Lung (tissue), 13 donors: ENCODE results near the gene PSME2. TPM values are rescaled to one million over a fixed set of nuclear protein-coding genes. Genes with fewer than 3 reads are reported as not detected.

Source experiments
- ATAC-seq: fragments of 200-7000 bp; cut with Tn5 transposase; one replicate; pipeline ENCODE4 v1.9.1; 2020; ENCODE audit warnings: moderate number of reproducible peaks; ENCODE audit not compliant: insufficient read depth, low FRiP score
- DNase-seq, 3 donors: peaks; one replicate each; pipeline ENCODE4 v3.0.0-alpha.2; 2013 to 2017
- H3K27ac ChIP-seq, 2 donors: one replicate each; pipeline ENCODE4 v1.5.1; 2013; ENCODE audit warnings: mild to moderate bottlenecking in 2 of 2, moderate library complexity in 2 of 2, control low read depth in 1 of 2, inconsistent platforms in 1 of 2, low read depth in 1 of 2, low read length in 1 of 2
- H3K27me3 ChIP-seq, 3 donors: one replicate each; pipeline ENCODE4 v1.5.1; 2013; ENCODE audit warnings: low read length in 2 of 3; ENCODE audit not compliant: control insufficient read depth in 3 of 3, insufficient read depth in 3 of 3
- H3K36me3 ChIP-seq, 4 donors: one replicate each; pipeline ENCODE4 v1.5.1; 2013; ENCODE audit warnings: low read length in 4 of 4, mild to moderate bottlenecking in 1 of 4, moderate library complexity in 1 of 4; ENCODE audit not compliant: control insufficient read depth in 4 of 4, insufficient read depth in 4 of 4
- H3K4me1 ChIP-seq, 5 donors: one replicate each; pipeline ENCODE4 v1.5.1; 2013; ENCODE audit warnings: low read length in 5 of 5, mild to moderate bottlenecking in 2 of 5, moderate library complexity in 1 of 5; ENCODE audit not compliant: control insufficient read depth in 5 of 5, insufficient read depth in 5 of 5
- H3K4me3 ChIP-seq: one replicate; pipeline ENCODE4 v1.5.1; 2013; ENCODE audit warnings: mild to moderate bottlenecking, control low read depth, moderate library complexity
- H3K9ac ChIP-seq, 2 donors: one replicate each; pipeline ENCODE4 v1.5.1; 2013; ENCODE audit warnings: low read length in 2 of 2, control low read depth in 1 of 2; ENCODE audit not compliant: insufficient read depth in 1 of 2
- H3K9me3 ChIP-seq, 4 donors: one replicate each; pipeline ENCODE4 v1.5.1; 2013; ENCODE audit warnings: low read length in 3 of 4, mild to moderate bottlenecking in 1 of 4, moderate library complexity in 1 of 4; ENCODE audit not compliant: control insufficient read depth in 4 of 4, insufficient read depth in 3 of 4
- CTCF ChIP-seq: IDR thresholded peaks from 2 replicates; pipeline ENCODE4 v1.5.1; 2012; ENCODE audit warnings: mild to moderate bottlenecking; ENCODE audit errors: control extremely low read depth, extremely low read depth
- WGBS, 2 donors: extraction: QIAGEN DNeasy Blood & Tissue Kit; methylation state at CpG; one replicate each; pipeline ENCODE4 v1.1.7; 2013; 5-methylcytosine and 5-hydroxymethylcytosine counted together
- polyA plus RNA-seq, 2 donors: library from polyadenylated mRNA; stranded (reverse); fragments of 200-250 nt; gene quantifications; one replicate each; pipeline ENCODE4 v1.2.1, GENCODE V29; 2013
- small RNA-seq: library from RNA; depleted of rRNA; stranded (forward); fragments of <200 nt; gene quantifications from one replicate; pipeline ENCODE3, GENCODE V24; 2014; ENCODE audit warnings: low replicate concordance
- total RNA-seq, 2 donors: library from RNA; depleted of rRNA in 1 of 2; stranded (reverse); fragments of >200 nt in 1 of 2; gene quantifications; one replicate each; pipeline ENCODE4 v1.2.1, GENCODE V29; 2014 to 2021
- donor health status: control.
- donor health status: control.
- donor health status: Bipolar disorder and iron deficiency.
- donor health status: healthy.
- donor health status: DM: yes; HTN: yes; CAD: no.

PSME2 gene
- total and polyA plus RNA-seq, 4 donors = 89.1 to 328 (median 230) TPM

GRCh38 chr14:24094841-24095270 lies 51.6 kb downstream of the PSME2 start:
- Histone ChIP-seq H3K27ac (peak overlapping the region; percentile 88 to 98), H3K4me1 (peaks cover 0 to 17% (median 6%) of the 10 kb centered on the region in 5 donors), H3K27me3 (no peaks in the 10 kb centered on the region), H3K9ac (peak overlapping the region; percentile 66 to 78), H3K4me3 (peak overlapping the region; percentile 71), H3K9me3 (no peaks in the 10 kb centered on the region), H3K36me3 (peaks cover 0 to 15% (median under 1%) of the 10 kb centered on the region in 4 donors)
- ATAC-seq (no peak), DNase-seq (peak in 2 of 3 donors; percentile 47 to 64)
- TF ChIP-seq CTCF = no peak
- WGBS, 2 donors = 2 to 4% methylated on average over 14 of the region's 14 CpGs

GRCh38 chr14:24093901-24094840 lies 52.2 kb downstream of the PSME2 start, which contains the start of gene PCK2:
PCK2 (plus strand) TSS chr14:24094311; CDS start chr14:24094406, 95 bp downstream.
- Histone ChIP-seq H3K4me1 (peaks cover 0 to 17% (median 6%) of the 10 kb centered on the region in 5 donors), H3K27me3 (no peaks in the 10 kb centered on the region), H3K4me3 (peak within 1 kb of the TSS; percentile 71), H3K9ac (peak within 1 kb of the TSS; percentile 66 to 78), H3K36me3 (peaks cover 0 to 12% (median 0%) of the 10 kb centered on the region in 4 donors), H3K9me3 (no peaks in the 10 kb centered on the region), H3K27ac (peak within 1 kb of the TSS; percentile 88 to 98)
- ATAC-seq (peak; percentile 94), DNase-seq (peak; percentile 88 to 94 (median 94))
- WGBS, 2 donors = 1% methylated on average over 54 to 68 of the region's 68 CpGs
- TF ChIP-seq CTCF = no peak

Small RNAs within 50 kb of the gene (small RNA-seq; reads per million reads assigned to genes)
- not detected for gene AL136295.4
- gene IPO4 = 0.06 reads per million
- not detected for gene IRF9
- gene RNA5SP383 = not detected

Other genes with a start within 250 kb of the PSME2 start
Only the 30 nearest of the 31 such genes appear.
- gene DHRS4, start 192.8 kb downstream of the PSME2 start, total RNA-seq = 10 to 100 TPM; 36.0 to 37.3 TPM
- 10 to 100 TPM; 45.0 to 45.9 TPM for gene DHRS4, start 192.8 kb downstream of the PSME2 start, polyA plus RNA-seq
- gene DHRS4L2, start 157.7 kb downstream of the PSME2 start, total RNA-seq = 10 to 100 TPM; 17.0 to 29.2 TPM
- 10 to 100 TPM; 30.4 to 44.7 TPM for gene DHRS4L2, start 157.7 kb downstream of the PSME2 start, polyA plus RNA-seq
- gene CARMIL3, start 94.6 kb downstream of the PSME2 start, total RNA-seq = 1 to 10 TPM in 1 of 2 donors, under 1 TPM in 1; 0.37 to 2.4 TPM
- gene CARMIL3, start 94.6 kb downstream of the PSME2 start, polyA plus RNA-seq = under 1 TPM; 0.71 to 0.85 TPM
- gene CPNE6, start 75.0 kb downstream of the PSME2 start, total RNA-seq = not detected
- gene CPNE6, start 75.0 kb downstream of the PSME2 start, polyA plus RNA-seq = not detected
- 10 to 100 TPM in 1 of 2 donors, 1 to 10 TPM in 1; 8.9 to 91.7 TPM for gene PCK2, start 52.3 kb downstream of the PSME2 start, total RNA-seq
- 10 to 100 TPM; 35.2 to 41.2 TPM for gene PCK2, start 52.3 kb downstream of the PSME2 start, polyA plus RNA-seq
- gene DCAF11, start 31.8 kb downstream of the PSME2 start, total RNA-seq = 100 to 1,000 TPM in 1 of 2 donors, 10 to 100 TPM in 1; 68.9 to 153 TPM
- 10 to 100 TPM; 26.4 to 59.4 TPM for gene DCAF11, start 31.8 kb downstream of the PSME2 start, polyA plus RNA-seq
- gene NRL, start 31.7 kb downstream of the PSME2 start, total RNA-seq = 1 to 10 TPM; 3.6 to 5.4 TPM
- 1 to 10 TPM; 2.7 TPM for gene NRL, start 31.7 kb downstream of the PSME2 start, polyA plus RNA-seq
- gene FITM1, start 16.0 kb downstream of the PSME2 start, total RNA-seq = under 1 TPM; 0.48 to 0.83 TPM
- 1 to 10 TPM in 1 of 2 donors, under 1 TPM in 1; 0.93 to 1.4 TPM for gene FITM1, start 16.0 kb downstream of the PSME2 start, polyA plus RNA-seq
- 100 to 1,000 TPM; 125 to 192 TPM for gene PSME1, start 10.4 kb downstream of the PSME2 start, total RNA-seq
- gene PSME1, start 10.4 kb downstream of the PSME2 start, polyA plus RNA-seq = 100 to 1,000 TPM; 286 to 311 TPM
- gene EMC9, start 5.0 kb downstream of the PSME2 start, total RNA-seq = 10 to 100 TPM in 1 of 2 donors, 1 to 10 TPM in 1; 4.6 to 24.3 TPM
- 10 to 100 TPM; 15.7 to 29.4 TPM for gene EMC9, start 5.0 kb downstream of the PSME2 start, polyA plus RNA-seq
- gene RNF31, start 888 bp upstream of the PSME2 start, total RNA-seq = 10 to 100 TPM; 31.7 to 82.4 TPM
- gene RNF31, start 888 bp upstream of the PSME2 start, polyA plus RNA-seq = 10 to 100 TPM; 44.1 to 78.6 TPM
- gene IRF9, start 14.7 kb upstream of the PSME2 start, total RNA-seq = 100 to 1,000 TPM in 1 of 2 donors, 10 to 100 TPM in 1; 75.3 to 111 TPM
- gene IRF9, start 14.7 kb upstream of the PSME2 start, polyA plus RNA-seq = 100 to 1,000 TPM in 1 of 2 donors, 10 to 100 TPM in 1; 79.9 to 124 TPM
- gene REC8, start 25.5 kb upstream of the PSME2 start, total RNA-seq = 10 to 100 TPM; 13.3 to 48.1 TPM
- gene REC8, start 25.5 kb upstream of the PSME2 start, polyA plus RNA-seq = 10 to 100 TPM; 23.8 to 35.1 TPM
- gene IPO4, start 42.2 kb upstream of the PSME2 start, total RNA-seq = 10 to 100 TPM; 22.0 to 78.9 TPM
- 10 to 100 TPM; 13.0 to 34.8 TPM for gene IPO4, start 42.2 kb upstream of the PSME2 start, polyA plus RNA-seq
- gene TM9SF1, start 48.8 kb upstream of the PSME2 start, total RNA-seq = 10 to 100 TPM; 42.3 to 71.9 TPM
- gene TM9SF1, start 48.8 kb upstream of the PSME2 start, polyA plus RNA-seq = 10 to 100 TPM; 32.7 to 61.7 TPM
- gene TSSK4, start 59.1 kb upstream of the PSME2 start, total RNA-seq = 1 to 10 TPM in 1 of 2 donors, not detected in 1; 1.2 TPM
- gene TSSK4, start 59.1 kb upstream of the PSME2 start, polyA plus RNA-seq = under 1 TPM; 0.02 to 0.10 TPM
- 10 to 100 TPM; 37.2 to 50.8 TPM for gene CHMP4A, start 66.9 kb upstream of the PSME2 start, total RNA-seq
- gene CHMP4A, start 66.9 kb upstream of the PSME2 start, polyA plus RNA-seq = 100 to 1,000 TPM in 1 of 2 donors, 10 to 100 TPM in 1; 70.4 to 103 TPM
- 10 to 100 TPM; 20.8 to 24.8 TPM for gene MDP1, start 69.5 kb upstream of the PSME2 start, total RNA-seq
- gene MDP1, start 69.5 kb upstream of the PSME2 start, polyA plus RNA-seq = 10 to 100 TPM; 17.2 to 31.4 TPM
- 100 to 1,000 TPM in 1 of 2 donors, 10 to 100 TPM in 1; 69.5 to 147 TPM for gene NEDD8, start 85.8 kb upstream of the PSME2 start, total RNA-seq
- 100 to 1,000 TPM; 242 to 246 TPM for gene NEDD8, start 85.8 kb upstream of the PSME2 start, polyA plus RNA-seq
- gene GMPR2, start 86.3 kb upstream of the PSME2 start, total RNA-seq = 10 to 100 TPM; 63.1 TPM
- 10 to 100 TPM; 42.9 to 71.1 TPM for gene GMPR2, start 86.3 kb upstream of the PSME2 start, polyA plus RNA-seq
- gene TINF2, start 96.0 kb upstream of the PSME2 start, total RNA-seq = 10 to 100 TPM; 48.2 to 89.1 TPM
- gene TINF2, start 96.0 kb upstream of the PSME2 start, polyA plus RNA-seq = 10 to 100 TPM; 45.2 to 82.6 TPM
- gene TGM1, start 116.6 kb upstream of the PSME2 start, total RNA-seq = 1 to 10 TPM; 1.9 to 8.8 TPM
- gene TGM1, start 116.6 kb upstream of the PSME2 start, polyA plus RNA-seq = 10 to 100 TPM in 1 of 2 donors, 1 to 10 TPM in 1; 9.8 to 11.3 TPM
- 10 to 100 TPM; 19.7 to 55.8 TPM for gene RABGGTA, start 125.0 kb upstream of the PSME2 start, total RNA-seq
- 10 to 100 TPM; 40.3 to 45.4 TPM for gene RABGGTA, start 125.0 kb upstream of the PSME2 start, polyA plus RNA-seq
- gene DHRS1, start 153.2 kb upstream of the PSME2 start, total RNA-seq = 10 to 100 TPM; 20.8 to 24.0 TPM
- gene DHRS1, start 153.2 kb upstream of the PSME2 start, polyA plus RNA-seq = 10 to 100 TPM; 20.6 to 27.8 TPM
- 10 to 100 TPM; 14.1 to 25.9 TPM for gene NOP9, start 153.2 kb upstream of the PSME2 start, total RNA-seq
- 10 to 100 TPM; 12.1 to 13.5 TPM for gene NOP9, start 153.2 kb upstream of the PSME2 start, polyA plus RNA-seq
- 10 to 100 TPM in 1 of 2 donors, 1 to 10 TPM in 1; 9.6 to 18.8 TPM for gene CIDEB, start 161.4 kb upstream of the PSME2 start, total RNA-seq
- gene CIDEB, start 161.4 kb upstream of the PSME2 start, polyA plus RNA-seq = 10 to 100 TPM in 1 of 2 donors, 1 to 10 TPM in 1; 8.3 to 19.7 TPM
- gene LTB4R2, start 163.5 kb upstream of the PSME2 start, total RNA-seq = 10 to 100 TPM in 1 of 2 donors, 1 to 10 TPM in 1; 5.8 to 14.0 TPM
- 1 to 10 TPM; 1.8 to 5.5 TPM for gene LTB4R2, start 163.5 kb upstream of the PSME2 start, polyA plus RNA-seq
- 10 to 100 TPM in 1 of 2 donors, 1 to 10 TPM in 1; 4.4 to 14.8 TPM for gene LTB4R, start 164.9 kb upstream of the PSME2 start, total RNA-seq
- 10 to 100 TPM in 1 of 2 donors, 1 to 10 TPM in 1; 7.3 to 47.0 TPM for gene LTB4R, start 164.9 kb upstream of the PSME2 start, polyA plus RNA-seq
- gene ADCY4, start 188.5 kb upstream of the PSME2 start, total RNA-seq = 10 to 100 TPM; 35.7 to 36.3 TPM
- gene ADCY4, start 188.5 kb upstream of the PSME2 start, polyA plus RNA-seq = 10 to 100 TPM; 22.6 to 42.8 TPM
- 10 to 100 TPM in 1 of 2 donors, 1 to 10 TPM in 1; 6.4 to 26.0 TPM for gene RIPK3, start 193.4 kb upstream of the PSME2 start, total RNA-seq
- gene RIPK3, start 193.4 kb upstream of the PSME2 start, polyA plus RNA-seq = 10 to 100 TPM; 13.0 to 23.4 TPM